K562 (cell line): ENCODE measurements around the gene FTO. TPM values are rescaled to one million over a fixed set of nuclear protein-coding genes. Genes with fewer than 3 reads are reported as not detected.

ENCODE experiments used
- ATAC-seq: fragments of 200-7000 bp; cut with Tn5 transposase; 3 replicates; pipeline ENCODE4 v1.9.1; 2020; ENCODE audit warnings: moderate library complexity
- BruUV-seq: library from RNA; stranded (reverse); fragments of 400-500 nt; replicated peaks from 2 replicates; lab custom pipeline; 2021; lab: Mats Ljungman, UMichigan
- CTCF ChIA-PET: fragments of 300-600 bp; formaldehyde crosslinking; extraction: SDS; loops from one replicate; lab custom pipeline; 2021; ENCODE audit warnings: low intra/inter-chr PET ratio; lab: Yijun Ruan, JAX
- POLR2A ChIA-PET: fragments of 300-600, 350-650 bp; sonication (Branson Sonifier 250); formaldehyde crosslinking; extraction: SDS; loops from one replicate; lab custom pipeline; 2021; ENCODE audit warnings: antibody characterized with exemption, inconsistent platforms; lab: Yijun Ruan, JAX
- DNase-seq, 4 experiments: peaks; one replicate each; pipeline versions ENCODE4 v3.0.0 to v3.0.0-alpha.2; 2011 to 2018; ENCODE audit warnings: low spot score in 3 of 4, mixed read lengths in 3 of 4; ENCODE audit errors: extremely low read depth in 1 of 4
- FAIRE-seq: peaks from 2 replicates; lab custom pipeline; 2011; peaks lifted over from hg19 to GRCh38; lab: Jason Lieb, UNC
- H2AFZ ChIP-seq: 2 replicates; pipeline ENCODE4 v1.6.0; 2011; ENCODE audit warnings: low read depth, low read length, control low read depth, inconsistent platforms
- H3K27ac ChIP-seq: fragments of 200-600 bp; 3 replicates; pipeline ENCODE4 v1.8.0; 2011; ENCODE audit warnings: low read depth, mild to moderate bottlenecking, control low read depth, inconsistent platforms, low read length, moderate library complexity, mixed read lengths; ENCODE audit errors: extremely low read depth
- H3K27me3 ChIP-seq, 2 experiments: fragments of 300-600 bp in 1 of 2; 2 replicates in 1 of 2; 3 replicates in 1 of 2; pipeline versions ENCODE4 v1.6.0 to v1.8.0; 2011; ENCODE audit warnings: inconsistent platforms in 2 of 2, low read length in 2 of 2, mild to moderate bottlenecking in 1 of 2, mixed read lengths in 1 of 2, moderate library complexity in 1 of 2; ENCODE audit not compliant: control insufficient read depth in 2 of 2, insufficient read depth in 2 of 2
- H3K36me3 ChIP-seq: fragments of 300-600 bp; 3 replicates; pipeline ENCODE4 v1.8.0; 2011; ENCODE audit warnings: mild to moderate bottlenecking, low read length, inconsistent platforms; ENCODE audit not compliant: control insufficient read depth, insufficient read depth
- H3K4me1 ChIP-seq, 2 experiments: fragments of 200-600 bp in 1 of 2; replicated peaks in 1 of 2; 2 replicates in 1 of 2; 3 replicates in 1 of 2; pipeline versions ENCODE4 v1.5.1 to v1.8.0; 2011; ENCODE audit warnings: inconsistent platforms in 2 of 2, low read length in 2 of 2, mild to moderate bottlenecking in 1 of 2, mixed read lengths in 1 of 2, moderate library complexity in 1 of 2; ENCODE audit not compliant: control insufficient read depth in 2 of 2, insufficient read depth in 2 of 2
- H3K4me2 ChIP-seq: 2 replicates; pipeline ENCODE4 v1.6.1; 2011; ENCODE audit warnings: low read length, control low read depth, inconsistent platforms, mixed read lengths; ENCODE audit not compliant: insufficient read depth
- H3K4me3 ChIP-seq: fragments of 200-600 bp; sonication (generic), shearing (Covaris generic); 2 replicates; pipeline ENCODE4 v1.5.1; 2016; ENCODE audit warnings: control low read depth, inconsistent platforms
- H3K79me2 ChIP-seq: fragments of 200-600 bp; 3 replicates; pipeline ENCODE4 v1.8.0; 2011; ENCODE audit warnings: low read length, inconsistent platforms; ENCODE audit not compliant: control insufficient read depth, insufficient read depth
- H3K9ac ChIP-seq, 2 experiments: 2 replicates each; pipeline versions ENCODE4 v1.6.0 to v1.6.1; 2011; ENCODE audit warnings: low read depth in 2 of 2, low read length in 2 of 2, control low read depth in 1 of 2, inconsistent platforms in 1 of 2, mild to moderate bottlenecking in 1 of 2, mixed read lengths in 1 of 2; ENCODE audit not compliant: insufficient read depth in 1 of 2
- H3K9me1 ChIP-seq: one replicate; pipeline ENCODE4 v1.6.0; 2011; ENCODE audit warnings: inconsistent platforms, mild to moderate bottlenecking, low read length, moderate library complexity; ENCODE audit not compliant: control insufficient read depth, insufficient read depth
- H3K9me3 ChIP-seq: replicated peaks from 2 replicates; pipeline ENCODE4 v1.5.1; 2011; ENCODE audit warnings: low read depth, low read length, inconsistent platforms; ENCODE audit not compliant: control insufficient read depth, insufficient read depth
- H4K20me1 ChIP-seq: replicated peaks from 2 replicates; pipeline ENCODE4 v1.6.1; 2011; ENCODE audit warnings: low read length, inconsistent platforms, mixed read lengths; ENCODE audit not compliant: control insufficient read depth, insufficient read depth
- KDM1A ChIP-seq, 2 experiments: fragments of 450-650 bp; IDR thresholded peaks; 2 replicates each; pipeline ENCODE4 v1.6.1; 2016; ENCODE audit warnings: mild to moderate bottlenecking in 2 of 2
- NFRKB ChIP-seq: fragments of 450-650 bp; IDR thresholded peaks from 2 replicates; pipeline ENCODE4 v1.6.1; 2016; ENCODE audit warnings: low read depth
- POLR2AphosphoS5 ChIP-seq: IDR thresholded peaks from 2 replicates; pipeline ENCODE4 v1.6.1; 2011; ENCODE audit warnings: mild to moderate bottlenecking, low read depth, low read length, moderate library complexity; ENCODE audit not compliant: control insufficient read depth, insufficient read depth
- STAT5A ChIP-seq: IDR thresholded peaks from 2 replicates; pipeline ENCODE4 v1.6.1; 2012; ENCODE audit warnings: low read length, inconsistent platforms, borderline replicate concordance
- TRIM24 ChIP-seq, 2 experiments: fragments of 450-650 bp; IDR thresholded peaks; 2 replicates each; pipeline ENCODE4 v1.6.1; 2016
- ZBTB17 ChIP-seq: fragments of 450-650 bp; formaldehyde crosslinking; IDR thresholded peaks from 2 replicates; pipeline ENCODE4 v1.4.0; 2020; ENCODE audit warnings: mild to moderate bottlenecking
- ZNF146 ChIP-seq: IDR thresholded peaks from one replicate; pipeline ENCODE4 v1.6.1; 2018; ENCODE audit warnings: missing compliant biosample characterization; ENCODE audit not compliant: unreplicated experiment
- ZNF586 ChIP-seq: fragments of 450-650 bp; formaldehyde crosslinking; conservative IDR thresholded peaks from 2 replicates; pipeline ENCODE4 v1.4.0; 2020; ENCODE audit warnings: mild to moderate bottlenecking, moderate library complexity
- WGBS: fragments of 100-300 bp; shearing (Covaris generic); methylation state at CpG from one replicate; pipeline ENCODE4 v1.1.6; 2016; ENCODE audit warnings: low coverage, mixed read lengths; ENCODE audit not compliant: insufficient coverage; ENCODE audit errors: missing lambda C conversion rate; 5-methylcytosine and 5-hydroxymethylcytosine counted together
- in situ Hi-C: fragments of 300-500 bp; cut with MboI; formaldehyde crosslinking; loops from 4 replicates; pipeline ENCODE4 v1.15.0; 2018; ENCODE audit warnings: inconsistent platforms, mixed read lengths
- intact Hi-C: fragments of 100-400 bp; cut with micrococcal nuclease; formaldehyde crosslinking; loops from 2 replicates; pipeline ENCODE4 v1.14.2; 2022
- polyA plus RNA-seq, 8 experiments: library from polyadenylated mRNA; depleted of rRNA in 4 of 8; stranded (reverse) in 5 of 8; unstranded in 3 of 8; fragments of >200 nt; fragmentation: Nextera tagmentation in 2 of 8; fragmentation: Illumina TruSeq in 1 of 8; extraction: Ambion mirVana in 2 of 8; extraction: Trizol in 1 of 8; gene quantifications; 2 replicates each; pipeline versions ENCODE4 v1.2.1 to v1.2.3, GENCODE V29; 2011 to 2014; ENCODE audit warnings: inconsistent platforms in 1 of 8, missing spikeins in 1 of 8
- total RNA-seq, 7 experiments: library from RNA; depleted of rRNA in 6 of 7; stranded (reverse); fragments of >200 nt in 6 of 7; fragmentation: Illumina TruSeq in 2 of 7; extraction: Trizol in 2 of 7; gene quantifications; 2 replicates each; pipeline versions ENCODE4 v1.2.1 to v1.2.3, GENCODE V29; 2011 to 2021; ENCODE audit warnings: low replicate concordance in 1 of 7
- TF ChIP-seq, protein P1 (sequence below): IDR thresholded peaks from 2 replicates; pipeline ENCODE4 v1.6.1; 2016; ENCODE audit warnings: missing genetic modification characterization, missing compliant biosample characterization
- TF ChIP-seq, protein P2 (sequence below): fragments of 450-650 bp; formaldehyde crosslinking; IDR thresholded peaks from 2 replicates; pipeline ENCODE4 v1.4.0; 2022; ENCODE audit warnings: mild to moderate bottlenecking, moderate library complexity

FTO gene
- total and polyA plus RNA-seq, 9 of the 15 experiments (the other 6 are each of a cell fraction or from before 2014, with no cell fraction given): 11.3 to 27.7 (median 25.5) TPM

DNA sequence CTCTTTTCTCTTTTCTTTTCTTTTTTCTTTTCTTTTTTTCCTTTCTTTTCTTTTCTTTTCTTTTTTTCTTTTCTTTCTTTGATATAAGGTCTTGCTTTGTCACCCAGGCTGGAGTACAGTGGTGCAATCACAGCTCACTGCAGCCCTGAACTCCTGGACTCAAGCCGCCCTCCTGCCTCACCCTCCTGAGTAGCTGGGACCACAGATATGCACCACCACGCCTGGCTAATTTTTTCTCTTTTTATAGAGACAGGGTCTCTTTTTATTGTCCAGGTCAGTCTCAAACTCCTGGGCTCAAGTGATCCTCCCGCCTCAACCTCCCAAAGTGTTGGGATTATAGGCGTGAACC lies 436.8 kb downstream of the FTO start:
- in situ Hi-C loops: no loop called here
- CTCF ChIA-PET: no interaction called here
- Histone ChIP-seq H2AFZ (no peak overlapping the region), H4K20me1 (no peaks in the 10 kb centered on the region), H3K27ac (no peak overlapping the region), H3K4me3 (no peak overlapping the region), H3K36me3 (no peaks in the 10 kb centered on the region), H3K9ac (no peak overlapping the region), H3K4me2 (no peak overlapping the region), H3K9me3 (no peaks in the 10 kb centered on the region), H3K4me1 (no peaks in the 10 kb centered on the region)
- BruUV-seq: no TSS peak
- no peak for FAIRE-seq
- intact Hi-C loops: no loop called here
- ATAC-seq: no peak
- 3% methylated on average over 3 of the region's 4 CpGs for WGBS
- DNase-seq: no peak
- POLR2A ChIA-PET: interaction anchor here (1.1 kb wide), 1 partner anchor 12 kb away, joined by 3 read pairs; no protein-coding TSS in a partner anchor
- no peak for TF ChIP-seq ZNF146 (CRISPR knock-in tag)
- TF ChIP-seq, protein P1, sequence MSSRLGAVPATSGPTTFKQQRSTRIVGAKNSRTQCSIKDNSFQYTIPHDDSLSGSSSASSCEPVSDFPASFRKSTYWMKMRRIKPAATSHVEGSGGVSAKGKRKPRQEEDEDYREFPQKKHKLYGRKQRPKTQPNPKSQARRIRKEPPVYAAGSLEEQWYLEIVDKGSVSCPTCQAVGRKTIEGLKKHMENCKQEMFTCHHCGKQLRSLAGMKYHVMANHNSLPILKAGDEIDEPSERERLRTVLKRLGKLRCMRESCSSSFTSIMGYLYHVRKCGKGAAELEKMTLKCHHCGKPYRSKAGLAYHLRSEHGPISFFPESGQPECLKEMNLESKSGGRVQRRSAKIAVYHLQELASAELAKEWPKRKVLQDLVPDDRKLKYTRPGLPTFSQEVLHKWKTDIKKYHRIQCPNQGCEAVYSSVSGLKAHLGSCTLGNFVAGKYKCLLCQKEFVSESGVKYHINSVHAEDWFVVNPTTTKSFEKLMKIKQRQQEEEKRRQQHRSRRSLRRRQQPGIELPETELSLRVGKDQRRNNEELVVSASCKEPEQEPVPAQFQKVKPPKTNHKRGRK (tag): peak; percentile 25; the same call in 1 of the 2 replicates
- TF ChIP-seq, all 486 proteins: peak for 1
- H3K79me2 ChIP-seq: no peaks in the 10 kb centered on the region
- H3K27me3 ChIP-seq: peaks cover 5 to 28% of the 10 kb centered on the region in 2 experiments; a peak in 4 of 5 replicates
- H3K9me1 ChIP-seq: no peaks in the 10 kb centered on the region

- H3K4me2 ChIP-seq: no peak overlapping the region
- no peak for ATAC-seq
- no peaks in the 10 kb centered on the region for H3K36me3 ChIP-seq
- no peak for DNase-seq
- ChIA-PET CTCF (no interaction called here), POLR2A (interaction anchor here (0.6 to 1.0 kb wide), 3 partner anchors 9 to 499 kb away, joined by 3 to 4 read pairs (median 3); no protein-coding TSS in a partner anchor)
- H3K9me1 ChIP-seq: no peaks in the 10 kb centered on the region
- no peaks in the 10 kb centered on the region for H3K4me1 ChIP-seq
- no peak overlapping the region for H3K27ac ChIP-seq
- WGBS: 0% methylated on average over 4 of the region's 4 CpGs
- no peaks in the 10 kb centered on the region for H4K20me1 ChIP-seq
- H3K9me3 ChIP-seq: no peaks in the 10 kb centered on the region
- no peak overlapping the region for H3K9ac ChIP-seq
- intact Hi-C loops: no loop called here
- no peak overlapping the region for H3K4me3 ChIP-seq
- FAIRE-seq: no peak
- BruUV-seq: no TSS peak
- H3K27me3 ChIP-seq: peaks cover 5 to 35% of the 10 kb centered on the region in 2 experiments; a peak in 4 of 5 replicates
- in situ Hi-C loops: no loop called here
- H3K79me2 ChIP-seq: no peaks in the 10 kb centered on the region
- H2AFZ ChIP-seq: no peak overlapping the region
- TF ChIP-seq KDM1A (IDR thresholded peaks at IDR 0.05): no peak
- TF ChIP-seq, protein P2, sequence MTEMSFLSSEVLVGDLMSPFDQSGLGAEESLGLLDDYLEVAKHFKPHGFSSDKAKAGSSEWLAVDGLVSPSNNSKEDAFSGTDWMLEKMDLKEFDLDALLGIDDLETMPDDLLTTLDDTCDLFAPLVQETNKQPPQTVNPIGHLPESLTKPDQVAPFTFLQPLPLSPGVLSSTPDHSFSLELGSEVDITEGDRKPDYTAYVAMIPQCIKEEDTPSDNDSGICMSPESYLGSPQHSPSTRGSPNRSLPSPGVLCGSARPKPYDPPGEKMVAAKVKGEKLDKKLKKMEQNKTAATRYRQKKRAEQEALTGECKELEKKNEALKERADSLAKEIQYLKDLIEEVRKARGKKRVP: no peak
- no peak for TF ChIP-seq ZBTB17 (CRISPR knock-in tag)
- no peak for TF ChIP-seq TRIM24 (IDR thresholded peaks at IDR 0.05)
- no peak for TF ChIP-seq ZNF586 (CRISPR knock-in tag)
- TF ChIP-seq STAT5A: no peak
- no peak for TF ChIP-seq NFRKB
- TF ChIP-seq POLR2AphosphoS5: no peak
These were observed 438.8 kb downstream of the FTO start for GRCh38 chr16:54142787-54143186.
